Neural progenitor cell (in vitro differentiated cells): ENCODE results near the gene CLK1.
"Not testable (repeated sequence)": the region's sequence is repeated elsewhere in the genome, so short reads cannot be mapped to it uniquely, and the experiment has no call there.

Experiments used
- EZH2 ChIP-seq: fragments of 200-600 bp; sonication (generic); IDR thresholded peaks from 2 replicates; pipeline ENCODE4 v1.6.1; 2017; ENCODE audit warnings: antibody characterized with exemption, mild to moderate bottlenecking, moderate library complexity
- TF ChIP-seq, protein P1 (sequence below): fragments of 200-600 bp; sonication (generic); IDR thresholded peaks from 2 replicates; pipeline ENCODE4 v1.5.1; 2017; ENCODE audit warnings: antibody characterized with exemption, mild to moderate bottlenecking

DNA sequence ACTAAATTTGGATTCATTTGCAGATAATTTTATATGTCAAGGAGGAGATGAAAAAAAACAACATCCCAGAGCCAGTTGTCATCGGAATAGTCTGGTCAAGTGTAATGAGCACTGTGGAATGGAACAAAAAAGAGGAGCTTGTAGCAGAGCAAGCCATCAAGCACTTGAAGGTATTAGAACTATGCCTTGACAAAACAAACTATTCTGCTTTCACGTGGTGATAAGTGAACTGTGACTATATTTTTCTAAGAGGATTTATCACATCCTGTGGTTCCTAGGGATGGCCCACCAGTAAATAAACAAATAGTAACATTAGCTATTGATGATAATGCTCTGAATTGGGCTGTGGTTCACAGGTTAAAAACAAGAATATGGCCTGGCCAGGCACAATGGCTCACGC is 45.7 kb downstream of the CLK1 start:
- TF ChIP-seq EZH2: not testable (repeated sequence)
- TF ChIP-seq, protein P1, sequence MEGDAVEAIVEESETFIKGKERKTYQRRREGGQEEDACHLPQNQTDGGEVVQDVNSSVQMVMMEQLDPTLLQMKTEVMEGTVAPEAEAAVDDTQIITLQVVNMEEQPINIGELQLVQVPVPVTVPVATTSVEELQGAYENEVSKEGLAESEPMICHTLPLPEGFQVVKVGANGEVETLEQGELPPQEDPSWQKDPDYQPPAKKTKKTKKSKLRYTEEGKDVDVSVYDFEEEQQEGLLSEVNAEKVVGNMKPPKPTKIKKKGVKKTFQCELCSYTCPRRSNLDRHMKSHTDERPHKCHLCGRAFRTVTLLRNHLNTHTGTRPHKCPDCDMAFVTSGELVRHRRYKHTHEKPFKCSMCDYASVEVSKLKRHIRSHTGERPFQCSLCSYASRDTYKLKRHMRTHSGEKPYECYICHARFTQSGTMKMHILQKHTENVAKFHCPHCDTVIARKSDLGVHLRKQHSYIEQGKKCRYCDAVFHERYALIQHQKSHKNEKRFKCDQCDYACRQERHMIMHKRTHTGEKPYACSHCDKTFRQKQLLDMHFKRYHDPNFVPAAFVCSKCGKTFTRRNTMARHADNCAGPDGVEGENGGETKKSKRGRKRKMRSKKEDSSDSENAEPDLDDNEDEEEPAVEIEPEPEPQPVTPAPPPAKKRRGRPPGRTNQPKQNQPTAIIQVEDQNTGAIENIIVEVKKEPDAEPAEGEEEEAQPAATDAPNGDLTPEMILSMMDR: not testable (repeated sequence)
